Neuronal stem cell (in vitro differentiated cells): Measurements from ENCODE around the gene PCBP3.

Experiments
- DNase-seq: peaks from one replicate; pipeline ENCODE4 v3.0.0-alpha.2; 2013; ENCODE audit warnings: low spot score
- H2AFZ ChIP-seq: one replicate; pipeline ENCODE4 v1.6.1; 2013; ENCODE audit warnings: mild to moderate bottlenecking, low read length, inconsistent platforms
- H2AK5ac ChIP-seq: 2 replicates; pipeline ENCODE4 v1.6.1; 2013; ENCODE audit warnings: low read depth, mild to moderate bottlenecking, inconsistent platforms, low read length, moderate library complexity, mixed read lengths
- H2BK120ac ChIP-seq: 2 replicates; pipeline ENCODE4 v1.6.1; 2013; ENCODE audit warnings: low read depth, mild to moderate bottlenecking, inconsistent platforms, low read length, moderate library complexity, mixed read lengths
- H2BK12ac ChIP-seq: one replicate; pipeline ENCODE4 v1.6.1; 2013; ENCODE audit warnings: low read length, inconsistent platforms
- H2BK15ac ChIP-seq: 2 replicates; pipeline ENCODE4 v1.6.1; 2013; ENCODE audit warnings: mild to moderate bottlenecking, low read length, inconsistent platforms, mixed read lengths
- H2BK5ac ChIP-seq: one replicate; pipeline ENCODE4 v1.6.1; 2013; ENCODE audit warnings: inconsistent platforms, mild to moderate bottlenecking, low read length, moderate library complexity
- H3K14ac ChIP-seq: one replicate; pipeline ENCODE4 v1.6.1; 2013; ENCODE audit warnings: low read length, inconsistent platforms
- H3K18ac ChIP-seq: 2 replicates; pipeline ENCODE4 v1.6.1; 2013; ENCODE audit warnings: low read length, inconsistent platforms
- H3K23ac ChIP-seq: 2 replicates; pipeline ENCODE4 v1.6.1; 2013; ENCODE audit warnings: low read depth, mild to moderate bottlenecking, mixed read lengths, low read length, inconsistent platforms; ENCODE audit not compliant: poor library complexity
- H3K27ac ChIP-seq: replicated peaks from 3 replicates; pipeline ENCODE4 v1.5.1; 2013; ENCODE audit warnings: low read length, inconsistent platforms
- H3K27me3 ChIP-seq, 3 experiments: 2 replicates each; pipeline ENCODE4 v1.6.1; 2013; ENCODE audit warnings: low read length in 3 of 3, mild to moderate bottlenecking in 2 of 3, inconsistent platforms in 1 of 3, low read depth in 1 of 3, mixed read lengths in 1 of 3, moderate library complexity in 1 of 3; ENCODE audit not compliant: control insufficient read depth in 3 of 3, insufficient read depth in 3 of 3
- H3K36me3 ChIP-seq, 2 donors: replicated peaks in 1 of 2; 2 replicates each; pipeline ENCODE4 v1.6.1; 2013; ENCODE audit warnings: low read length in 2 of 2; ENCODE audit not compliant: control insufficient read depth in 2 of 2, insufficient read depth in 2 of 2
- H3K4ac ChIP-seq: 2 replicates; pipeline ENCODE4 v1.6.1; 2013; ENCODE audit warnings: inconsistent platforms, mild to moderate bottlenecking, low read length, moderate library complexity
- H3K4me1 ChIP-seq, 2 donors: 1 replicate in 1 of 2; 2 replicates in 1 of 2; pipeline ENCODE4 v1.6.1; 2013; ENCODE audit warnings: low read length in 2 of 2, low read depth in 1 of 2; ENCODE audit not compliant: control insufficient read depth in 2 of 2, insufficient read depth in 1 of 2
- H3K4me2 ChIP-seq: one replicate; pipeline ENCODE4 v1.6.1; 2013; ENCODE audit warnings: mild to moderate bottlenecking, low read length, inconsistent platforms; ENCODE audit not compliant: insufficient read depth, poor library complexity, severe bottlenecking
- H3K4me3 ChIP-seq, 2 donors: 2 replicates each; pipeline ENCODE4 v1.5.1; 2013; ENCODE audit warnings: low read length in 2 of 2, mild to moderate bottlenecking in 2 of 2, inconsistent platforms in 1 of 2, moderate library complexity in 1 of 2
- H3K79me1 ChIP-seq: one replicate; pipeline ENCODE4 v1.6.1; 2013; ENCODE audit warnings: low read depth, mild to moderate bottlenecking, inconsistent platforms, low read length, moderate library complexity
- H3K9ac ChIP-seq: one replicate; pipeline ENCODE4 v1.6.1; 2013; ENCODE audit warnings: mild to moderate bottlenecking, low read depth, low read length, inconsistent platforms; ENCODE audit not compliant: poor library complexity
- H3K9me3 ChIP-seq, 2 donors: replicated peaks in 1 of 2; 2 replicates each; pipeline versions ENCODE3 to v1.6.1; 2013; ENCODE audit warnings: low read length in 2 of 2, mild to moderate bottlenecking in 2 of 2, inconsistent platforms in 1 of 2, low read depth in 1 of 2, mixed read lengths in 1 of 2, moderate library complexity in 1 of 2; ENCODE audit not compliant: control insufficient read depth in 2 of 2, insufficient read depth in 1 of 2
- H4K8ac ChIP-seq: one replicate; pipeline ENCODE4 v1.6.1; 2013; ENCODE audit warnings: low read depth, mild to moderate bottlenecking, inconsistent platforms, low read length, moderate library complexity
- H4K91ac ChIP-seq: one replicate; pipeline ENCODE4 v1.6.1; 2013; ENCODE audit warnings: low read length, low read depth, mild to moderate bottlenecking, inconsistent platforms; ENCODE audit not compliant: poor library complexity
- WGBS, 2 donors: extraction: QIAGEN DNeasy Blood & Tissue Kit; methylation state at CpG; one replicate each; pipeline ENCODE4 v1.1.7; 2013; ENCODE audit warnings: missing lambda C conversion rate in 2 of 2, mixed read lengths in 1 of 2; ENCODE audit not compliant: insufficient read length in 2 of 2, insufficient replicate concordance in 1 of 2; ENCODE audit errors: extremely low coverage in 2 of 2; 5-methylcytosine and 5-hydroxymethylcytosine counted together

Gene PCBP3

DNA sequence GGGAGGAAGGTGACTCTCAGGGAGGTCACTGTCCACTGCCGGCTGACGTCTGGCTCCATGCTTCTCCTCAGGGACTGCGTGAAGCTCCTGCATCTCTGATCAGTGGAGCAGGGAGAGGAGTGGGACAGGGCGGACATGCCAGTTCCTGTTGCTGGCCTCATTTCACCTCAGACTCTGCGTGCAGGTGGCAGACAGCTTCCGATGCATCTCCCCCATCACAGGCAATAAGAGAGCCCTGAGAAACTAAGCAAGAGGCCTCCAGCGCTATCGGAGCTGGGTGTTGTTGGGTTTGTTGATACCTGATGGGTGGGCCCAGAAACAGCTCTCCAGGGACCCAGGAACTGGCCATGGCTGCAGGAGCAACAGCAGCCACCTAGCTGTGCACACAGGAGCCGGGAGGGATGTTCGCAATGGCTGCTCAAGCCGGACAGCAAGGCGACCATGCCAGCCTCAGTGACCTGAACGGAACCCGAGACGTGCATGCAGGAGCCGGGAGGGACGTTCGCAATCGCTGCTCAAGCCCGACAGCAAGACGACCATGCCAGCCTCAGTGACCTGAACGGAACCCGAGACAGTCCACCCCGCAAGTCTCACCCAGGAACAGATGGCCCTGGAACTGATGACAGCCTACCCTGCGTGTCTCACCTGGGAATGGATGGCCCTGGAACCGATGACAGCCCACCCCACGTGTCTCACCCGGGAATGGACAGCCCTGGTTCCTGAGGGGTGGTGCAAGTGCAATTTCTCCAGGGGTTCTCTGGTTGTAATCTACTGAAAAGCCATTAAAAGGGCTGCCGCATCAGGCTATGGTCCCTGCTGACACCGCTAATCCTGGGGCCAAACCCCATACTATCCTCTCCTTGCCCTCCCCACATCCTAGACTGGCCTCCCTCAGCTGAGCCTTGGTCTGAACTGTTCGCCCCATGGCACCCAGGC, 14.2 kb upstream of the PCBP3 start:
- WGBS, 2 donors = no CpG with 5 or more reads among the region's 31 CpGs
- H2BK120ac ChIP-seq = no peak overlapping the region
- no peak overlapping the region for H3K27ac ChIP-seq
- H2AFZ ChIP-seq = no peak overlapping the region
- H3K4ac ChIP-seq = no peak overlapping the region
- no peaks in the 10 kb centered on the region for H3K79me1 ChIP-seq
- H3K4me3 ChIP-seq = peak overlapping the region in 1 of 2 donors; percentile 60
- H3K18ac ChIP-seq = peak overlapping the region; percentile 80
- no peaks in the 10 kb centered on the region for H3K36me3 ChIP-seq
- no peak for DNase-seq
- H3K9me3 ChIP-seq = no peaks in the 10 kb centered on the region
- no peak overlapping the region for H4K8ac ChIP-seq
- H3K4me2 ChIP-seq = no peak overlapping the region
- peak overlapping the region; percentile 95 for H3K23ac ChIP-seq
- H3K9ac ChIP-seq = no peak overlapping the region
- H4K91ac ChIP-seq = no peak overlapping the region
- H3K14ac ChIP-seq = peak overlapping the region; percentile 98
- H2BK5ac ChIP-seq = peak overlapping the region; percentile 29
- H3K27me3 ChIP-seq = no peaks in the 10 kb centered on the region
- peak overlapping the region; percentile 81 for H2AK5ac ChIP-seq
- peak overlapping the region; percentile 22 for H2BK12ac ChIP-seq
- no peaks in the 10 kb centered on the region for H3K4me1 ChIP-seq
- no peak overlapping the region for H2BK15ac ChIP-seq

DNA sequence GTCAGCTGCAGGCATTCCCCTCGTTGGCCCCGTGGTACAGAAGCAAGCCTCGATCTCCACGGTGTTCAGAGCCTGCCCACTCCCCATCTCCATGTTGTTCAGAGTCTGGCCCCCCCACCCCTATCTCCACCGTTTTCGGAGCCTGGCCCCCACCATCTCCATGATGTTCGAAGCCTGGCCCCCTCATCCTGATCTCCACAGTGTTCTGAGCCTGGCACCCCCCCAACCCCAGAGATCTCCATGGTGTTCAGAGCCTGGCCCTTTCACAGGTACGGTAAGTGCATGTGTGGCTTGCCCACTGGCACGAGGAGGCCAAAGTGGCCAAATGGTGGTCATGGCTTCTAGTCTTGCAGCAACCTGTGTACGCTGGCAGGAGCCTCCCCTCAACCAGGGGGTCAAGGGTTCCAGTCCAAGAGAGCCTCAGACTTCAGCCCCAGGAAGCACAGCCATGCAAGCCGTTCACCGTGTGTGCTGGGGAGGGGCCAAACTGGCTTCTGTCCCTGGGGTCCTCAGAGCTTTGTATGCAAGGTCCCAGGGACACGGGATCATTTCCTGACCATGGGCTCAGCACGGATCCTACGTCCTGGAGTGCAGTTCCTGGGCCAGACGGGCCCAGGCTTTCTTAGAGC, 13.3 kb upstream of the PCBP3 start:
- no peak overlapping the region for H2BK5ac ChIP-seq
- no peak overlapping the region for H2AFZ ChIP-seq
- H3K4me3 ChIP-seq = no peak overlapping the region
- H4K91ac ChIP-seq = no peak overlapping the region
- H3K4me2 ChIP-seq = no peak overlapping the region
- DNase-seq = no peak
- no peak overlapping the region for H2BK120ac ChIP-seq
- H3K4me1 ChIP-seq = no peaks in the 10 kb centered on the region
- H3K27ac ChIP-seq = no peak overlapping the region
- WGBS, 2 donors = no CpG with 5 or more reads among the region's 16 CpGs
- H3K4ac ChIP-seq = no peak overlapping the region
- peak overlapping the region; percentile 98 for H3K14ac ChIP-seq
- no peak overlapping the region for H2BK15ac ChIP-seq
- H3K9ac ChIP-seq = no peak overlapping the region
- peak overlapping the region; percentile 17 for H3K18ac ChIP-seq
- peaks cover 0 to 5% of the 10 kb centered on the region in 2 donors for H3K9me3 ChIP-seq
- peak overlapping the region; percentile 22 for H2BK12ac ChIP-seq
- no peaks in the 10 kb centered on the region for H3K36me3 ChIP-seq
- no peaks in the 10 kb centered on the region for H3K27me3 ChIP-seq
- H3K79me1 ChIP-seq = peaks cover under 1% of the 10 kb centered on the region
- no peak overlapping the region for H4K8ac ChIP-seq
- peak overlapping the region; percentile 81 for H2AK5ac ChIP-seq
- H3K23ac ChIP-seq = peak overlapping the region; percentile 95

DNA sequence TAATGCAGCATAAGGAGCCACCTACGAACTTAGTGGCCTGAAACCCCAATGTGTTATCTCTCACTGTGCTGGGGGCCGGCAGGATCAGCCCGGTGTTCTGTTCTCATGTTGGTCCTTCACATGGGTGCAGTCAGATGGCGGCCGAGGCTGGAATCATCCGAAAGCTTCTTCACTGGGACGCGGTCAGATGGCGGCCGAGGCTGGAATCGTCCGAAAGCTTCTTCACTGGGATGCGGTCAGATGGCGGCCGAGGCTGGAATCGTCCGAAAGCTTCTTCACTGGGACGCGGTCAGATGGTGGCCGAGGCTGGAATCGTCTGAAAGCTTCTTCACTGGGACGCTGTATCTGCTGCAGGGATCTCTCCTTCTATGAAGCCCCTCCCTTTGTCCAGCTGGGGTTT, 12.6 kb upstream of the PCBP3 start:
- Histone ChIP-seq H3K4me2 (no peak overlapping the region), H4K8ac (no peak overlapping the region), H2BK120ac (no peak overlapping the region), H3K9me3 (peaks cover 0 to 12% of the 10 kb centered on the region in 2 donors), H3K27ac (no peak overlapping the region), H4K91ac (no peak overlapping the region), H3K79me1 (peaks cover 2% of the 10 kb centered on the region), H3K27me3 (peaks cover 0 to 6% (median 0%) of the 10 kb centered on the region in 3 experiments), H3K18ac (no peak overlapping the region), H2BK5ac (no peak overlapping the region), H3K4me1 (no peaks in the 10 kb centered on the region), H3K4me3 (no peak overlapping the region), H3K4ac (no peak overlapping the region), H2AK5ac (no peak overlapping the region), H2AFZ (no peak overlapping the region), H3K23ac (no peak overlapping the region), H3K14ac (no peak overlapping the region), H2BK15ac (no peak overlapping the region), H3K9ac (no peak overlapping the region), H3K36me3 (peaks cover 0 to 4% of the 10 kb centered on the region in 2 donors), H2BK12ac (no peak overlapping the region)
- no CpG with 5 or more reads among the region's 22 CpGs for WGBS, 2 donors
- no peak for DNase-seq

DNA sequence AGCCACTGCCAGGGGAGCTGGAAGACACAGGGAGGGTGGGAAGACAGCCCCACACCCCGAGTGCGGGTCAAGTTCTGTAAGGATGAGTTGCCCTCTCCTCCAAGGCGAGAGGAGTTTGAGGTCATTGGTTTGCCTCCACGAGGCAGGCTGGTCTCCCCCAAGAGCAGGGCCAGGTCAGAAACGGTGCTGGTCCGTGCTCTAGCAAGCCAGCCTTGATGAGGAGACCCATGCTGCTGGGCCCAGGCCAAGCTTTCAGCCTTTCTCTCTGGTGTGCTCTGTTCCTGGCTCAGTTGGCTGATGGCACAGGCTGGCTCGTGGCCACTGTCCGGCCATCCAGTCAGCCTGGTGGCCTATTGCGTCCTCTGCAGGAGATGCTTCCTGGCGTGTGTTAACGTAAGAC, 12.0 kb upstream of the PCBP3 start:
- Histone ChIP-seq H2BK15ac (peak overlapping the region; percentile 65), H2BK12ac (peak overlapping the region; percentile 7), H2BK5ac (no peak overlapping the region), H3K27me3 (peaks cover 0 to 6% (median 0%) of the 10 kb centered on the region in 3 experiments), H3K27ac (no peak overlapping the region), H3K36me3 (peaks cover 0 to 8% of the 10 kb centered on the region in 2 donors), H4K91ac (no peak overlapping the region), H3K4me1 (peaks cover 0 to 2% of the 10 kb centered on the region in 2 donors), H3K9ac (no peak overlapping the region), H3K4ac (no peak overlapping the region), H3K4me3 (no peak overlapping the region), H3K14ac (peak overlapping the region; percentile 91), H3K4me2 (no peak overlapping the region), H2BK120ac (peak overlapping the region; percentile 17), H3K9me3 (peaks cover 0 to 18% of the 10 kb centered on the region in 2 donors), H2AFZ (no peak overlapping the region), H2AK5ac (peak overlapping the region; percentile 74), H3K79me1 (peaks cover 5% of the 10 kb centered on the region), H3K23ac (no peak overlapping the region), H4K8ac (no peak overlapping the region), H3K18ac (peak overlapping the region; percentile 70)
- DNase-seq = no peak
- no CpG with 5 or more reads among the region's 11 CpGs for WGBS, 2 donors
